H9 (cell line): ENCODE data around the gene SPATS2. TPM values are rescaled to one million over a fixed set of nuclear protein-coding genes. Genes with fewer than 3 reads are reported as not detected.

ENCODE experiments used
- DNase-seq: peaks from one replicate; pipeline ENCODE4 v3.0.0-alpha.2; 2017
- H2AFZ ChIP-seq: one replicate; pipeline ENCODE4 v1.6.1; 2013; ENCODE audit warnings: mild to moderate bottlenecking, low read length, control low read depth, moderate library complexity
- H2AK5ac ChIP-seq: 2 replicates; pipeline ENCODE4 v1.6.1; 2013; ENCODE audit warnings: low read length, control low read depth, mixed read lengths; ENCODE audit not compliant: insufficient read length
- H2BK120ac ChIP-seq: one replicate; pipeline ENCODE4 v1.6.1; 2013; ENCODE audit warnings: low read depth, mild to moderate bottlenecking, low read length, control low read depth, inconsistent platforms; ENCODE audit not compliant: poor library complexity, severe bottlenecking
- H2BK12ac ChIP-seq: 2 replicates; pipeline ENCODE4 v1.6.1; 2013; ENCODE audit warnings: low read length, control low read depth, mixed read lengths, low read depth; ENCODE audit not compliant: insufficient read length
- H2BK15ac ChIP-seq: 2 replicates; pipeline ENCODE4 v1.6.1; 2013; ENCODE audit warnings: low read depth, low read length, control low read depth
- H2BK20ac ChIP-seq: one replicate; pipeline ENCODE4 v1.6.1; 2013; ENCODE audit warnings: low read depth, mild to moderate bottlenecking, low read length, control low read depth, inconsistent platforms; ENCODE audit not compliant: poor library complexity, severe bottlenecking
- H2BK5ac ChIP-seq: 2 replicates; pipeline ENCODE4 v1.6.1; 2013; ENCODE audit warnings: low read length, control low read depth, mixed read lengths; ENCODE audit not compliant: insufficient read length
- H3K14ac ChIP-seq: 2 replicates; pipeline ENCODE4 v1.6.1; 2013; ENCODE audit warnings: low read length, control low read depth; ENCODE audit not compliant: insufficient read depth
- H3K18ac ChIP-seq: 2 replicates; pipeline ENCODE4 v1.6.1; 2013; ENCODE audit warnings: low read depth, mild to moderate bottlenecking, mixed read lengths, low read length, control low read depth; ENCODE audit not compliant: insufficient read length
- H3K23ac ChIP-seq: 2 replicates; pipeline ENCODE4 v1.6.1; 2013; ENCODE audit warnings: low read length, control low read depth, mixed read lengths, low read depth; ENCODE audit not compliant: insufficient read length
- H3K23me2 ChIP-seq: 2 replicates; pipeline ENCODE4 v1.6.1; 2013; ENCODE audit warnings: low read depth, mild to moderate bottlenecking, mixed read lengths, low read length, control low read depth; ENCODE audit not compliant: insufficient read length, poor library complexity, severe bottlenecking
- H3K27ac ChIP-seq: 2 replicates; pipeline ENCODE4 v1.5.1; 2013; ENCODE audit warnings: low read length, control low read depth, mixed read lengths, low read depth; ENCODE audit not compliant: insufficient read length
- H3K27me3 ChIP-seq: 2 replicates; pipeline ENCODE4 v1.6.1; 2013; ENCODE audit warnings: low read length, control low read depth, inconsistent platforms; ENCODE audit not compliant: insufficient read depth
- H3K4ac ChIP-seq: 2 replicates; pipeline ENCODE4 v1.6.1; 2013; ENCODE audit warnings: low read depth, mild to moderate bottlenecking, control low read depth, inconsistent platforms, low read length, moderate library complexity
- H3K4me1 ChIP-seq: 2 replicates; pipeline ENCODE4 v1.6.1; 2013; ENCODE audit warnings: low read length, control low read depth, inconsistent platforms; ENCODE audit not compliant: insufficient read depth
- H3K4me2 ChIP-seq: 2 replicates; pipeline ENCODE4 v1.6.1; 2013; ENCODE audit warnings: low read length, control low read depth, mixed read lengths; ENCODE audit not compliant: insufficient read length, insufficient read depth
- H3K56ac ChIP-seq: 2 replicates; pipeline ENCODE4 v1.6.1; 2013; ENCODE audit warnings: low read depth, mild to moderate bottlenecking, mixed read lengths, low read length, control low read depth; ENCODE audit not compliant: insufficient read length
- H3K79me1 ChIP-seq: 2 replicates; pipeline ENCODE4 v1.6.1; 2013; ENCODE audit warnings: low read depth, mild to moderate bottlenecking, moderate library complexity, low read length, control low read depth, inconsistent platforms; ENCODE audit not compliant: insufficient read depth, poor library complexity, severe bottlenecking
- H3K79me2 ChIP-seq: 2 replicates; pipeline ENCODE4 v1.6.1; 2013; ENCODE audit warnings: low read length, control low read depth, inconsistent platforms; ENCODE audit not compliant: insufficient read depth
- H3K9ac ChIP-seq: 2 replicates; pipeline ENCODE4 v1.6.1; 2013; ENCODE audit warnings: low read length, control low read depth, mixed read lengths; ENCODE audit not compliant: insufficient read length; ENCODE audit errors: extremely low read depth
- H3K9me3 ChIP-seq: one replicate; pipeline ENCODE4 v1.6.1; 2013; ENCODE audit warnings: low read depth, low read length, inconsistent platforms; ENCODE audit not compliant: control insufficient read depth
- H3T11ph ChIP-seq: one replicate; pipeline ENCODE4 v1.6.1; 2013; ENCODE audit warnings: mild to moderate bottlenecking, low read length, control low read depth, inconsistent platforms
- H4K20me1 ChIP-seq: one replicate; pipeline ENCODE4 v1.6.1; 2013; ENCODE audit not compliant: control insufficient read depth, insufficient read length, insufficient read depth
- H4K5ac ChIP-seq: 2 replicates; pipeline ENCODE4 v1.6.1; 2013; ENCODE audit warnings: low read depth, mild to moderate bottlenecking, mixed read lengths, low read length, control low read depth; ENCODE audit not compliant: insufficient read length
- H4K8ac ChIP-seq: replicated peaks from 2 replicates; pipeline ENCODE4 v1.6.1; 2013; ENCODE audit warnings: low read length, control low read depth, mixed read lengths, low read depth; ENCODE audit not compliant: insufficient read length
- H4K91ac ChIP-seq: 2 replicates; pipeline ENCODE4 v1.6.1; 2013; ENCODE audit warnings: low read depth, mild to moderate bottlenecking, moderate library complexity, mixed read lengths, low read length, control low read depth; ENCODE audit not compliant: insufficient read length
- H3K27ac Mint-ChIP-seq, 3 experiments: 2 replicates in 2 of 3; 3 replicates in 1 of 3; pipeline ENCODE4 v1.8.0; 2020 to 2021; ENCODE audit warnings: mixed read lengths in 3 of 3, mild to moderate bottlenecking in 1 of 3, moderate library complexity in 1 of 3
- H3K27me3 Mint-ChIP-seq: 2 replicates; pipeline ENCODE4 v1.8.0; 2021; ENCODE audit warnings: low read depth, mild to moderate bottlenecking, moderate library complexity, mixed read lengths
- H3K36me3 Mint-ChIP-seq, 3 experiments: 2 replicates in 2 of 3; 3 replicates in 1 of 3; pipeline ENCODE4 v1.8.0; 2020 to 2021; ENCODE audit warnings: low read depth in 3 of 3, mixed read lengths in 3 of 3; ENCODE audit not compliant: insufficient read depth in 1 of 3
- H3K4me1 Mint-ChIP-seq, 2 experiments: 2 replicates each; pipeline ENCODE4 v1.8.0; 2020; ENCODE audit warnings: mixed read lengths in 2 of 2
- H3K4me3 Mint-ChIP-seq, 2 experiments: 2 replicates in 1 of 2; 3 replicates in 1 of 2; pipeline ENCODE4 v1.8.0; 2020 to 2021; ENCODE audit warnings: mild to moderate bottlenecking in 2 of 2, mixed read lengths in 2 of 2, moderate library complexity in 1 of 2
- H3K9me3 Mint-ChIP-seq, 2 experiments: 2 replicates in 1 of 2; 3 replicates in 1 of 2; pipeline ENCODE4 v1.8.0; 2020; ENCODE audit warnings: mild to moderate bottlenecking in 2 of 2, mixed read lengths in 2 of 2, moderate library complexity in 1 of 2
- WGBS: extraction: QIAGEN DNeasy Blood & Tissue Kit; methylation state at CpG from one replicate; pipeline ENCODE4 v1.1.7; 2013; ENCODE audit warnings: missing lambda C conversion rate, low lambda C conversion rate, mixed read lengths; ENCODE audit not compliant: insufficient read length; ENCODE audit errors: extremely low coverage; 5-methylcytosine and 5-hydroxymethylcytosine counted together
- total RNA-seq: library from RNA; stranded (reverse); gene quantifications from 2 replicates; pipeline ENCODE4 v1.2.1, GENCODE V29; 2021
- TF ChIP-seq, protein P1 (sequence below): fragments of 200-600 bp; sonication (generic); conservative IDR thresholded peaks from 3 replicates; pipeline ENCODE4 v1.8.0; 2021; ENCODE audit warnings: antibody characterized with exemption, mild to moderate bottlenecking

The SPATS2 gene
- total RNA-seq, 1 experiment from 2014 or later, result 17.1 TPM

DNA sequence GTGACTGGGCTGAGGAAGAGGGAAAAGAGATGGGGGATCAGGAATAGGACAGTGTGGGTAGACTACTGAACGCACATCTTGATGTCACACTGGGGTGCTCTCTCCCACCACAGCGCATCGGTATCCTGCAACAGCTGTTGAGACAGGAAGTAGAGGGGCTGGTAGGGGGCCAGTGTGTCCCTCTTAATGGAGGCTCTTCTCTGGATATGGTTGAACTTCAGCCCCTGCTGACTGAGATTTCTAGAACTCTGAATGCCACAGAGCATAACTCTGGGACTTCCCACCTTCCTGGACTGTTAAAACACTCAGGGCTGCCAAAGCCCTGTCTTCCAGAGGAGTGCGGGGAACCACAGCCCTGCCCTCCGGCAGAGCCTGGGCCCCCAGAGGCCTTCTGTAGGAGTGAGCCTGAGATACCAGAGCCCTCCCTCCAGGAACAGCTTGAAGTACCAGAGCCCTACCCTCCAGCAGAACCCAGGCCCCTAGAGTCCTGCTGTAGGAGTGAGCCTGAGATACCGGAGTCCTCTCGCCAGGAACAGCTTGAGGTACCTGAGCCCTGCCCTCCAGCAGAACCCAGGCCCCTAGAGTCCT lies 37.1 kb upstream of the SPATS2 start:
- H3K56ac ChIP-seq, result no peak overlapping the region
- no peak overlapping the region for H2AFZ ChIP-seq
- H3K23me2 ChIP-seq, result no peaks in the 10 kb centered on the region
- Mint-ChIP-seq H3K27me3 (peaks cover 28% of the 10 kb centered on the region), H3K4me1 (0 out of 4 replicates have a peak, but pooled peaks cover 0 to 2% of the 10 kb centered on the region in 2 experiments), H3K27ac (no peak overlapping the region), H3K4me3 (no peak overlapping the region), H3K36me3 (peaks cover 19 to 53% (median 51%) of the 10 kb centered on the region in 3 experiments; a peak in 6 of 7 replicates), H3K9me3 (no peaks in the 10 kb centered on the region)
- peaks cover 7% of the 10 kb centered on the region; the same call in 1 of the 2 replicates for H3K27me3 ChIP-seq
- no peaks in the 10 kb centered on the region for H3K4me1 ChIP-seq
- DNase-seq, result no peak
- H3K4me2 ChIP-seq, result no peak overlapping the region
- H3K79me1 ChIP-seq, result no peaks in the 10 kb centered on the region
- no peak overlapping the region for H3K18ac ChIP-seq
- no peak overlapping the region for H2BK15ac ChIP-seq
- H2BK20ac ChIP-seq, result no peak overlapping the region
- H2BK5ac ChIP-seq, result no peak overlapping the region
- no peak overlapping the region for H2BK12ac ChIP-seq
- no peak overlapping the region for H3K23ac ChIP-seq
- no peaks in the 10 kb centered on the region for H3K9me3 ChIP-seq
- no peak overlapping the region for H3K9ac ChIP-seq
- no peak overlapping the region for H4K5ac ChIP-seq
- WGBS, result no CpG with 5 or more reads among the region's 7 CpGs
- no peak overlapping the region for H2BK120ac ChIP-seq
- H4K8ac ChIP-seq, result no peak overlapping the region
- no peaks in the 10 kb centered on the region for H3K79me2 ChIP-seq
- H3K14ac ChIP-seq, result no peak overlapping the region
- no peaks in the 10 kb centered on the region for H4K20me1 ChIP-seq
- TF ChIP-seq, protein P1, sequence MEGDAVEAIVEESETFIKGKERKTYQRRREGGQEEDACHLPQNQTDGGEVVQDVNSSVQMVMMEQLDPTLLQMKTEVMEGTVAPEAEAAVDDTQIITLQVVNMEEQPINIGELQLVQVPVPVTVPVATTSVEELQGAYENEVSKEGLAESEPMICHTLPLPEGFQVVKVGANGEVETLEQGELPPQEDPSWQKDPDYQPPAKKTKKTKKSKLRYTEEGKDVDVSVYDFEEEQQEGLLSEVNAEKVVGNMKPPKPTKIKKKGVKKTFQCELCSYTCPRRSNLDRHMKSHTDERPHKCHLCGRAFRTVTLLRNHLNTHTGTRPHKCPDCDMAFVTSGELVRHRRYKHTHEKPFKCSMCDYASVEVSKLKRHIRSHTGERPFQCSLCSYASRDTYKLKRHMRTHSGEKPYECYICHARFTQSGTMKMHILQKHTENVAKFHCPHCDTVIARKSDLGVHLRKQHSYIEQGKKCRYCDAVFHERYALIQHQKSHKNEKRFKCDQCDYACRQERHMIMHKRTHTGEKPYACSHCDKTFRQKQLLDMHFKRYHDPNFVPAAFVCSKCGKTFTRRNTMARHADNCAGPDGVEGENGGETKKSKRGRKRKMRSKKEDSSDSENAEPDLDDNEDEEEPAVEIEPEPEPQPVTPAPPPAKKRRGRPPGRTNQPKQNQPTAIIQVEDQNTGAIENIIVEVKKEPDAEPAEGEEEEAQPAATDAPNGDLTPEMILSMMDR, result no peak
- H4K91ac ChIP-seq, result no peak overlapping the region
- no peak overlapping the region for H3K4ac ChIP-seq
- H3T11ph ChIP-seq, result no peak overlapping the region
- no peak overlapping the region for H2AK5ac ChIP-seq
- H3K27ac ChIP-seq, result no peak overlapping the region
